Breast epithelium (tissue), 4 donors: ENCODE results near the gene TDRD12. TPM values are rescaled to one million over a fixed set of nuclear protein-coding genes. Genes with fewer than 3 reads are reported as not detected.
A peak's percentile ranks its signal among the peaks of the same experiment; 100 is the strongest.

Experiments
- DNase-seq, 2 donors: peaks; one replicate each; pipeline ENCODE4 v3.0.0-alpha.2; 2019; ENCODE audit warnings: low spot score in 2 of 2
- H3K27ac ChIP-seq, 2 donors: fragments of 200-600 bp; sonication (generic) in 1 of 2; one replicate each; pipeline ENCODE4 v1.5.1; 2016 to 2019; ENCODE audit warnings: mild to moderate bottlenecking in 1 of 2
- H3K27me3 ChIP-seq, 2 donors: fragments of 200-600 bp; sonication (generic) in 1 of 2; one replicate each; pipeline versions ENCODE4 v1.5.1 to v1.6.0; 2017 to 2019; ENCODE audit warnings: control low read depth in 1 of 2, mild to moderate bottlenecking in 1 of 2
- H3K36me3 ChIP-seq: fragments of 200-600 bp; one replicate; pipeline ENCODE4 v1.5.1; 2019
- H3K4me1 ChIP-seq, 2 donors: fragments of 200-600 bp; sonication (generic); one replicate each; pipeline ENCODE4 v1.5.1; 2016 to 2019; ENCODE audit warnings: control low read depth in 1 of 2
- H3K4me3 ChIP-seq, 3 donors: fragments of 200-600 bp; sonication (generic); 1 replicate in 2 of 3; 2 replicates in 1 of 3; pipeline ENCODE4 v1.5.1; 2016 to 2019; ENCODE audit warnings: mild to moderate bottlenecking in 3 of 3, moderate library complexity in 2 of 3
- H3K9me3 ChIP-seq, 2 donors: fragments of 200-600 bp; sonication (generic) in 1 of 2; one replicate each; pipeline ENCODE4 v1.5.1; 2016 to 2019; ENCODE audit warnings: control low read depth in 1 of 2
- POLR2A ChIP-seq: fragments of 450-650 bp; IDR thresholded peaks from one replicate; pipeline ENCODE4 v1.6.1; 2016; ENCODE audit warnings: antibody characterized with exemption, mild to moderate bottlenecking, moderate library complexity
- POLR2AphosphoS5 ChIP-seq, 3 donors: sonication (generic); formaldehyde crosslinking; IDR thresholded peaks; one replicate each; pipeline ENCODE4 v1.6.1; 2017; ENCODE audit warnings: antibody characterized with exemption in 3 of 3
- intact Hi-C: fragments of 100-400 bp; cut with DNase I; formaldehyde crosslinking; loops from one replicate; pipeline ENCODE4 v1.15.1; 2023; ENCODE audit warnings: low total_unique reads
- total RNA-seq, 3 donors: library from RNA; depleted of rRNA; stranded (reverse); fragments of >200 nt; gene quantifications; one replicate each; pipeline ENCODE4 v1.1.0, GENCODE V29; 2016
- TF ChIP-seq, protein P1 (sequence below), 3 donors: fragments of 450-650 bp; IDR thresholded peaks; one replicate each; pipeline ENCODE4 v1.5.1; 2016 to 2017; ENCODE audit warnings: antibody characterized with exemption in 3 of 3, mild to moderate bottlenecking in 3 of 3, moderate library complexity in 3 of 3

TDRD12 gene
- total RNA-seq, 3 donors from 2014 or later: 2.0 to 2.3 TPM; not detected in 1

DNA sequence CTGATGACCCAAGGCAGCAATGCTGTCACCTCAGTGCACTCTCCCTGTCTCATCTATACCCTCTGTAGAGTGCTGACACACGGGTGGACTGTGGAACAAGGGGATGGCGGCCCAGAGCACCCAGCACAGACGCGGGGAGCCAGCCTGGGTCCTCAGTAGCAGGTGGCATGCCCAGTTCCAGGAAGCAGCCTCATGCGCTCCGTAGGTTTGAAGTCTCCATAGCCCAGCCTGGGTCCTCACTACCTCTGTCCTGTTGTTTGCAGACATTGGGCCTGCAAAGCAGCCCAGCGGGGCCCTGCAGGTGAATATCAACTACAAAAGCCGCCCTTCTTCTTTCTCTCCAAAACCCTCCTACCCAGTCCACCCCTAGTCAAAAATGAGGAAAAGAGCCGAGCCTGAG, 155.0 kb downstream of the TDRD12 start:
- Histone ChIP-seq H3K27ac (no peak overlapping the region), H3K9me3 (no peaks in the 10 kb centered on the region), H3K36me3 (no peaks in the 10 kb centered on the region), H3K4me1 (no peaks in the 10 kb centered on the region), H3K27me3 (no peaks in the 10 kb centered on the region), H3K4me3 (no peak overlapping the region)
- no peak for DNase-seq
- no peak for TF ChIP-seq POLR2A
- TF ChIP-seq, protein P1, sequence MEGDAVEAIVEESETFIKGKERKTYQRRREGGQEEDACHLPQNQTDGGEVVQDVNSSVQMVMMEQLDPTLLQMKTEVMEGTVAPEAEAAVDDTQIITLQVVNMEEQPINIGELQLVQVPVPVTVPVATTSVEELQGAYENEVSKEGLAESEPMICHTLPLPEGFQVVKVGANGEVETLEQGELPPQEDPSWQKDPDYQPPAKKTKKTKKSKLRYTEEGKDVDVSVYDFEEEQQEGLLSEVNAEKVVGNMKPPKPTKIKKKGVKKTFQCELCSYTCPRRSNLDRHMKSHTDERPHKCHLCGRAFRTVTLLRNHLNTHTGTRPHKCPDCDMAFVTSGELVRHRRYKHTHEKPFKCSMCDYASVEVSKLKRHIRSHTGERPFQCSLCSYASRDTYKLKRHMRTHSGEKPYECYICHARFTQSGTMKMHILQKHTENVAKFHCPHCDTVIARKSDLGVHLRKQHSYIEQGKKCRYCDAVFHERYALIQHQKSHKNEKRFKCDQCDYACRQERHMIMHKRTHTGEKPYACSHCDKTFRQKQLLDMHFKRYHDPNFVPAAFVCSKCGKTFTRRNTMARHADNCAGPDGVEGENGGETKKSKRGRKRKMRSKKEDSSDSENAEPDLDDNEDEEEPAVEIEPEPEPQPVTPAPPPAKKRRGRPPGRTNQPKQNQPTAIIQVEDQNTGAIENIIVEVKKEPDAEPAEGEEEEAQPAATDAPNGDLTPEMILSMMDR (IDR thresholded peaks at IDR 0.05): no peak
- no peak for TF ChIP-seq POLR2AphosphoS5 (IDR thresholded peaks at IDR 0.05)
- intact Hi-C loops: no loop called here

DNA sequence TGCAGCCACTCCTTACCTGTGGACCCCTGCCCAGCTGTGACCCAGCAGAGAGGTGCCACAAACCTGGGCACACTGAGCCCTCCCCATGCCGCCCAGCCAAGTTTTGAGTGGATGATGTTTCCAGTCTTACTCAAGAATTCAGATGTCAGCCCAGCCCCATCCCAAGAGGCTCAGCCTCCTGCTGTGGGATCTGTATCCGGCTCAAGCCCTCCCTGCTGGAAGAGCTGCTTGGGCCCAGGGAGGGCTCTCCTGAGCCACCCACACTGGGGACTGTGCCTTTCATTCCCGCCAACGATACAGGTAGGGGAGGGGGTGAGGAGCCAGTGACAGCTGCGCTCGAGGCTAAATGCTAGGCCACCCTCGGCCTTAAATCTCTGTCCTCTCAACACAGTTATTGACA, 155.9 kb downstream of the TDRD12 start:
- DNase-seq: peak in 1 of 2 donors; percentile 8
- Histone ChIP-seq H3K27me3 (no peaks in the 10 kb centered on the region), H3K9me3 (no peaks in the 10 kb centered on the region), H3K36me3 (no peaks in the 10 kb centered on the region), H3K4me3 (no peak overlapping the region), H3K4me1 (no peaks in the 10 kb centered on the region), H3K27ac (no peak overlapping the region)
- TF ChIP-seq, protein P1 (IDR thresholded peaks at IDR 0.05): no peak
- TF ChIP-seq POLR2A (no peak), POLR2AphosphoS5 (IDR thresholded peaks at IDR 0.05) (no peak)
- intact Hi-C loops: no loop called here

DNA sequence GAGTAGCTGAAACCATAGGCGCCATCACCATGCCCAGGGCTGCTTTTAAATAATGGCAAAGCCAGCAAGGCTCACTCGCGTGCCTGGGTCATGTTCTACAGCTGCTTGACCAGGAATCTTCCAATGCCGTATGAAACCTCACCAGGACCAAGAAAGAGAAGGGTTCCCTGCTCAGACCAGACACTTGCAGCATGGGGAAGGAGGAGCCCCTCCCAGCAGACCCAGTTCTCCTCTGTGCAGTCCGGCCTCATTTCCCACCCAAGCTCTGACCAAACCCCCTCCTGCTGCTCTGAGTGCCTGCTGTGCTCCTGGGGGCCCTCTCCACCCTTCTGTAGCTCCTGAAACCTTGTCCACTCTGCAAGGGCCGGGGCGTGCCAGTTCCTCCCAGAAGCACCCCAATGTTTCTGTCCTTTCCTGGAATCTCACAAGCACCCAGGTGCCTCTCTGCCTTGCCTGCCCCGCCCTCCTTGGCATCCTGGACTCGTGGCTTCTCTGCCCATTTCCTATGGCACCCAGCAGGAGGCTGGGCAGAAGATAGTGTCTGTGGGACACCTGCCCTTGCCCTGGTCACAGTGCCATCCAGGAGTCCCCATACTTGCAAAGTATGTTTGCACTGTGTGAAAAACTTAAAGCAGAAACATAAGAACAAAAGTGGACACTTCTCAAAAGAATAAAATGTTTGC, 156.8 kb downstream of the TDRD12 start:
- Histone ChIP-seq H3K27me3 (no peaks in the 10 kb centered on the region), H3K4me1 (no peaks in the 10 kb centered on the region), H3K9me3 (no peaks in the 10 kb centered on the region), H3K36me3 (no peaks in the 10 kb centered on the region), H3K27ac (no peak overlapping the region), H3K4me3 (no peak overlapping the region)
- no peak for DNase-seq
- intact Hi-C loops: no loop called here
- no peak for TF ChIP-seq POLR2A
- TF ChIP-seq POLR2AphosphoS5 (IDR thresholded peaks at IDR 0.05): no peak
- TF ChIP-seq, protein P1 (IDR thresholded peaks at IDR 0.05): no peak

DNA sequence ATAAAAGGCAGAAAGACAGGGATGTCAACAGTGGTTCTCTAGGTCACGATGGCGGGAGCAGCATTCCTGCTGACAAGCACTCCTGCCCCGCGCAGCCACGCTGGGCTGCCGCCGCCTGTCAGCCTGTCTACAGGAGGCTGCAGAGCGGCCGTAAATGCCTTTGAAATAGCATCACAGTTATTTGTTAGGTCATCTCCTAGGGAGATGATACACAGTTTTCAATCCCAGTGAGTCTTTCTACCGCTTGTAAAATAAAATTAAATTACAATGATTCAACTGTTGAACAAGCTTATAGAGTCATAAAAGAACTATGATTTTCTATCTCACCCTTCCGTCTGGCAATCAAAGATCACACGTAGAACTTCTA, 157.3 kb downstream of the TDRD12 start:
- no peak overlapping the region for H3K27ac ChIP-seq
- H3K9me3 ChIP-seq: no peaks in the 10 kb centered on the region
- H3K4me3 ChIP-seq: no peak overlapping the region
- H3K27me3 ChIP-seq: no peaks in the 10 kb centered on the region
- no peaks in the 10 kb centered on the region for H3K36me3 ChIP-seq
- H3K4me1 ChIP-seq: no peaks in the 10 kb centered on the region
- TF ChIP-seq POLR2AphosphoS5 (IDR thresholded peaks at IDR 0.05) (no peak), POLR2A (no peak)
- TF ChIP-seq, protein P1 (IDR thresholded peaks at IDR 0.05): no peak
- intact Hi-C loops: no loop called here
- DNase-seq: no peak

Other genes with a start within 250 kb of the TDRD12 start
- 10 to 100 TPM; 82.8 to 93.7 (median 89.3) TPM for gene PDCD5, start 138.6 kb upstream of the TDRD12 start, total RNA-seq
- gene ANKRD27, start 44.6 kb upstream of the TDRD12 start, total RNA-seq: 10 to 100 TPM; 26.9 to 33.8 (median 30.4) TPM
- gene RGS9BP, start 43.9 kb upstream of the TDRD12 start, total RNA-seq: under 1 TPM; 0.32 to 0.44 (median 0.33) TPM
- 1 to 10 TPM; 7.2 to 9.5 (median 8.0) TPM for gene NUDT19, start 27.9 kb upstream of the TDRD12 start, total RNA-seq
- under 1 TPM; 0.29 to 0.48 (median 0.33) TPM for gene SLC7A9, start 150.0 kb downstream of the TDRD12 start, total RNA-seq